Embryonic facial prominence (tissue), 1 donor: Measurements from ENCODE around the gene CHRND.
"Not testable (repeated sequence)": the region's sequence is repeated elsewhere in the genome, so short reads cannot be mapped to it uniquely, and the experiment has no call there.

Experiments
- DNase-seq: peaks from one replicate; pipeline ENCODE4 v3.0.0-alpha.2; 2016; ENCODE audit errors: extremely low spot score

Gene CHRND

DNA sequence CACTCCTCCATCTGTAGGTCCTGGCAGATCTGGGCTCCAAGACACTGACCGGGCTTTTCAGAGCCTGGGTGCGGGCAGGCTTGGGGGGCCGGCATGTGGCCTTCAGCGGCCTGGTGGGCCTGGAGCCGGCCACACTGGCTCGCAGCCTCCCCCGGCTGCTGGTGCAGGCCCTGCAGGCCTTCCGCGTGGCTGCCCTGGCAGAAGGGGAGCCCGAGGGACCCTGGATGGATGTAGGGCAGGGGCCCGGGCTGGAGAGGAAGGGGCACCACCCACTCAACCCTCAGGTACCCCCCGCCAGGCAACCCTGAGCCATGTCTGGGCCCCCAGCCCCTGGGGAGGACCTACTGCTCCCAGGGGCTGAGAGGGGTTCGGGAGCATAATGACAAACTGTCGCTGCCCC is 761 bp upstream of the CHRND start:
- no peak for DNase-seq

DNA sequence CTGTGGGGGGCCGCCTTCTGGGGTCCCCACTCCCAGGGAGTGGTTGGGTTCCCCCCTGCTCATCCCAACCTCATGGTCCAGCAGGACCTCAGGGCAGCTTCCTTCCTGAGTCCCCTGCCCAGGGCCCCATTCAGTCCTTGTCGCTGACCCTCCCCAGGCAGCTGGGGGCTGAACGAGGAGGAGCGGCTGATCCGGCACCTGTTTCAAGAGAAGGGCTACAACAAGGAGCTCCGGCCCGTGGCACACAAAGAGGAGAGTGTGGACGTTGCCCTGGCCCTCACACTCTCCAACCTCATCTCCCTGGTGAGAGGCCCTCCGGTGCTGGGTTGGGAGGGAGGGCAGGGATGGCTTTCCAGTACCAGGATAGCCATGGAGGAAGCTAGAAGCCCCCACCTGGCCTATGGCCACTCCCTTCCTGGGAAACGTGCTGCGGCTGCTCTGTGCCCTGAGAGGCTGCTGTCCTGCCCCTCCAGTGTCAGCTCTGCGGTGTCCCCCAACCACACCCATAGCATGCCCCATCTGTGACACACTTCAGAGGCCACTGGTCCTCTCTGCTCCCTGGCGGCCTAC is 497 bp downstream of the CHRND start:
- no peak for DNase-seq

DNA sequence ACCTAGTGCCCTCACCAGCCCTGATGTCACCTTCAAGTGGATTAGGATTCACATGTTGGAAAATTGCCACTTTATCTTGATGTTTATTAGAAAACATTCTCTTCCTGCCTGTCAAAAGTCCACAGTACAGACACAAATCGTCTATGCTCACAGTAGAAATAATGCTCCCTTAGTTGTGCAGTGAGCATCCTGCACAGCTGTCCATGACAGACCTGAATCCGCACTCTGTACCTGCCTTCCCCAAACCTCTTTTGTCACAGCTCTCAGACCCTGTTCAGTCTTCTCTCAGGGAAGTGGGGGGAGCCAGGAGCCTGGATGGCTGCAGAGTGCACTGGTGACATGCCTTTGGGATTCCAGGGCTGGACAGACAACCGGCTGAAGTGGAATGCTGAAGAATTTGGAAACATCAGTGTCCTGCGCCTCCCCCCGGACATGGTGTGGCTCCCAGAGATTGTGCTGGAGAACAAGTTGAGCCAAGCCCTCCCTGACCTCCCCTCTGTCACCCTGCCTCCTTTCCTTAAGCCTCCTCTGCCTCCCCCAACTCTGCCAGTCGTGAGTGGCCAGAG is 2.0 kb downstream of the CHRND start:
- DNase-seq, result no peak

DNA sequence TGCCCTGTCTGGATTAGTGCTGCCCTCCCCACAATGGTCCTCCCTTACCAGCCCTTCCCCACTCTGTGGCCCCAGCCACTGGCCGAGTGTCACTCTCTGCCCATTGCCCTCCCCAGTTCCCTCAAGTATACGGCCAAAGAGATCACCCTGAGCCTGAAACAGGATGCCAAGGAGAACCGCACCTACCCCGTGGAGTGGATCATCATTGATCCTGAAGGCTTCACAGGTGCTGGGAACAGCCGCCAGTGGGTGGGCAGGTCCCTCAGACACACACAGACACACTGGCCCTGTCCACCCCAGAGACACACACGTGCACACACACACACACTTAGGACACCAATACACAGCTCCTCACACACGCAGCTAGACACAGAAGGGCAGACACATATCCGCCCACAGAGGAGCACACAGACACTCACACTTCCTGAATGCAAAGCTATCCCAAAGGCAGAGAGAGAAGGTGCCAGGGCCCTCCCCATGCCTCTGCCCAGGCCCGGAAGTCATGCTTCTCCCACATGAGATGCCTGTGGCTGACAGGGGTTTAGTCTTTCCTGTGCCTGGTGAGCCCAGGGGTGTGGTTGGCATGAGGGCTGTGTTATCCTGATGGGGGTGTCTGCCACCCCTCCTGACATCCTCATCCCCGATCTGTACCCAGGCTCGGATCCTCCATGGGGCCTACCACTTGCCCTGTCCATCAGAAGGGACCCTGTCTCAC is 2.9 kb downstream of the CHRND start:
- no peak for DNase-seq

DNA sequence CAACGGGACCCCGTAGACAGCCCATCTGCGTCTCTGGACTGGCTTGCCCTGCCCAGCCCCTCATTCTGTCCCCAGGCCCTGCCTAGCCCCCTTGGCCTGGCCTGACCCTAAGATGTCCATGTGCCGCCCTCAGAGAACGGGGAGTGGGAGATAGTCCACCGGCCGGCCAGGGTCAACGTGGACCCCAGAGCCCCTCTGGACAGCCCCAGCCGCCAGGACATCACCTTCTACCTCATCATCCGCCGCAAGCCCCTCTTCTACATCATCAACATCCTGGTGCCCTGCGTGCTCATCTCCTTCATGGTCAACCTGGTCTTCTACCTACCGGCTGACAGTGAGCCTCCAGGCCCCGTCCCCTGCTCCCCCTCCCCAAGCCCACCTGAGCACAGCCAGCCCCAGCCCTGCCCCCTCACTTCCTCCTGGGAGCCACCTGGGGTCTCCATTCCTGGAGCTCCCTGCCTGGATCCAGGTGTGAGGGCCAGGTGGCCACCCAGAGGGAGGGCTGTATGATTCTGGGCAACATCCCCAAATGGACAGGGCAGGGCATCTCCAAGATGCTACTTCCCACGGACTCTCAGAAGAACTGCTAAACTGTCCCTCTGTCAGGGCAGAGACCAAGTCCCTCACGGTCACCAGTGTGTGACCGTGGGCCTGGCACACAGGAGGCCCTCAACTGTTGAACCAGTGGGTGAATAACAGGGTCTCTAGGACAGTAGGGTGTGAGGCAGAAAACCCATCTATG is 4.0 kb downstream of the CHRND start:
- DNase-seq, result no peak

DNA sequence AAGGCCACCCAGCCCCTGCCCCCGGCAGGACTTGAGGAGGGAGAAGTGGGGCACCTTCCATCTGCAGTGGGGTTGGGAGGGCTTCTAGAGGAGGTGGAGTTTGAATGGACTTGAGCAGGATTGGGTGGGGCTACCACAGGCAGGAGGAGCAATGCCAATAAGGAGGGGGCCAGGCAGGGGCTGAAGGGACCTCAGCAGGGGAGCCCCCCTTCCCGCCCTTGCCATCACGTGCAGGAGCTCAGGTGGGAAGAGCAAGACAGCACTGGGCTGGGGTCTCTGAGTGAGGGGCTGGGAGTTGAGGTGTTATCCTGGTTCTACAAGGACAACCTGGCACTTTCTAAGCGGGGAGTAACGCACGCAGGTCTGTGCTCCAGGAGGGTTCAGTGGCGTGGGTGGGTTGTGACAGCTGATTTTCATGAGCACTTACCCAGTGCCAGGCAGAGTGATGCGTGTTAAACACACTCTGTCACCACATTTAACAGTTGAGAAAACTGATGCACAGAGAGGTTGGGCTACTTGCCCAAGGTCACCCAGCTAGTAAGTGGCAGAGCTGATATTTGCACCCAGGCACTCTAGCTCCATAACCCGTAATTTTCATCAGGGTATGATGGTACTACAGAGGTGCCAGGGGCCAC is 4.8 kb downstream of the CHRND start:
- DNase-seq, result no peak

DNA sequence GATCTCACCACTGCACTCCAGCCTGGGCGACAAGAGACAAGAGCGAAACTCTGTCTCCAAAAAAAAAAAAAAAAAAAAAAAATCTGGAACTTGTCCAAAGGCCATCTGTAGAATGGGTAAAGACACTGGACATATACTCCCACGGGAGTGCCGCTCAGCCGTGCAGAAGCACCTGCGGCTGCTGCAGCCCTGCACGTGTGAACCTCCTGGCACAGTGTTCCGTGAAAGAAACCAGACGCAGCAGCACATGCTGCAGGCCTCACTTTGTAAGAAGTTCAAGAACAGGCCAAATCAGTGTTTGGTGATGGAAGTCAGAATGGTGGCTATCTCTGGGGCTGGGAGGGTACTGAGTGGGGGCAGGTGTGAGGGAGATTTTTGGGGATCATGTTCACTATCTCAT is 6.5 kb downstream of the CHRND start:
- no peak for DNase-seq

DNA sequence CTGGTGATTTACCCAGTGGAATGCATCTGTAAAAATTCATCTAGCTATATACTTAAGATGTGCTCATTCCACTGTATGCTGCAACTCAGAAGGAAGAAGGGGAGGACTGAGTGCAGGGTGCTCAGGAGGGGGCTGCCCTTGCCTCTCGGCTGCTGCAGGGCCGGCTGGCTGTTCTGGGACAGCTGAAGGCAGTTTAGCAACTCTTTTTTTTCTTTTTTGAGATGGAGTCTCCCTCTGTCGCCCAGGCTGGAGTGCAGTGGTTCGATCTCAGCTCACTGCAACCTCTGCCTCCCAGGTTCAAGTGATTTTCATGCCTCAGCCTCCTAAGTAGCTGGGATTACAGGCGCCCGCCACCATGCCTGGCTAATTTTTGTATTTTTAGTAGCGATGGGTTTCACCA is 6.9 kb downstream of the CHRND start:
- not testable (repeated sequence) for DNase-seq

DNA sequence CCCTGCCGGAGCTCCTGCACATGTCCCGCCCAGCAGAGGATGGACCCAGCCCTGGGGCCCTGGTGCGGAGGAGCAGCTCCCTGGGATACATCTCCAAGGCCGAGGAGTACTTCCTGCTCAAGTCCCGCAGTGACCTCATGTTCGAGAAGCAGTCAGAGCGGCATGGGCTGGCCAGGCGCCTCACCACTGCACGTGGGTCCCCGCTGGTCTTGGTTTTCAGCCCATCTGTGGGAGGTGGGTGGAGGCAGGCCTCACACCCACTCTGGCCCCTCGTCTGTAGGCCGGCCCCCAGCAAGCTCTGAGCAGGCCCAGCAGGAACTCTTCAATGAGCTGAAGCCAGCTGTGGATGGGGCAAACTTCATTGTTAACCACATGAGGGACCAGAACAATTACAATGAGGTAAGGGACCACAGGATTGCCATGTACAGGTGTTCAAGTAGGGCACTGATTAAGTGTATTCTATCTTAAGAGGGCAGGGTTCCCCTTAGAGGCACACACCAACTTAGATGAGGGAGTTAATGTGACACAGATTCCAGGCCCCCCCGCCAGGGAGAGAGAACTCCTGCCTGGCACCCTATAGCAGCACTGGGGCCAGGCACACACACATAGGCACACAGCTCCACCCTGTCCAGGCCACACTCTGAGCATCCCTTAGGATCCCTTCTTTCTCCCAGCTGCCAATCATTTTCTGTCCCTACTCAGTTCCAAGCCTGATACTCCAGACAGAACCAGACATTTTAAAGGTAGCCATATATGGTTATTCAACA is 8.2 kb downstream of the CHRND start:
- DNase-seq, result no peak

DNA sequence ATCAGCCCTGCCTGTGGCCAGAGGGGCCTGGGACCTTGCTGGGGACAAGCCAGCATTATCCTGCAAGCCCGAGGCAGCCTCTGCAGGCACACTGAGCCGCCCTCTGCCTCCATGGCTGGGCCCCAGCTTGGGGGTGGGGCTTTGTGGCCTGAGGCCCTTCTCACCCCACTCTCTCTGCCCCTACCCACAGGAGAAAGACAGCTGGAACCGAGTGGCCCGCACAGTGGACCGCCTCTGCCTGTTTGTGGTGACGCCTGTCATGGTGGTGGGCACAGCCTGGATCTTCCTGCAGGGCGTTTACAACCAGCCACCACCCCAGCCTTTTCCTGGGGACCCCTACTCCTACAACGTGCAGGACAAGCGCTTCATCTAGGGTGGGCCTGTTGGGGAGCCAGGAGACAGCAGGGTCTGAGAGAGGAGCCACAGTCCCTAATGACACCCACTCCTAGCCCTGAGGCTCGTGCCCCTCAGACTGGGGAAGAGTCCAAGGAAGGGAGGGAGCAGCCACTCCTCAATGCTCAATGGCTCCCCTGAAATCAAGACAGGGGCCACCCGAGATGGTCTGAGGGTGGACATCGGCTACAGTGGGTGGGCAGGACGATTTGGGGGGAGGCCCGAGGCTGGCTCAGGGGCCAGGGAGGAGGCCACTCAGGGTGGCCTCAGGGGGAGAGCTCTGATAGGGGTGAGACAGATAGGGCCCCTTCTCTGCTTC is 9.1 kb downstream of the CHRND start:
- DNase-seq, result no peak

DNA sequence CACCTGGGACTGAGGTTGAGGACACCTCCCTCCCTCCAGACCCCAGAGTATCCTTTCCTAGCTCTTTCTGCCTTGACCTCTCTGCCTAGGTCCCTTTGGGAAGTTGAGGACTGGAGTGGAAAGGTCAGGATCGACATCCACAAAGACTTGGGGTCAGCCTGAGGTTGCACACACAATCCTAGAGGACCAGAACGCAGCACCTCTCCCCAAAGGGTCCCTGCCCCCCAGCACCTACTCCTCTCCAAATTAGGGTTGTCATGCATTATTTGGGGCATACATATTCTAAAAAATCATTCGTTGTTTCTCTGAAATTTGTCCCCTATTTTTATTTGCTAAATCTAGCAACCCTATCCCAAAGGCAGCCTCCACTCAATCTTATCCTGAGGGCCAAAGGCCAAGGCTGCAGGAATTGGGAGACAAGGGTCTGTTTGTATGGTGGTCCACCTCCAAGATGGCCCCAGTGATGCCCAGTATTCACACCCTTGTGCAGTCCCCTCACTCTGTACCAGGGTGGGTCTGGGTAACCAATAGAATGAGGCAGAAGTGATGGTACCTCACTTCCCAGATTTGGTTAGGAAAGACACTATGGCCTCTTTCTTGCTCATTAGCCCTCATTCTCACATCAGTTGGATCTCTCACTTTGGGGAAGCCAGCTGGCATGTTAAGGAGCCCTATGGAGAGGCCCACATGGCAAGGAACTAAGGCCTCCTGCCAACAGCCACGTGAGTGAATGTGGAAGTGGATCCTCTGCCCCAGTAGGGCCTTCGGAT is 10.0 kb downstream of the CHRND start:
- no peak for DNase-seq

DNA sequence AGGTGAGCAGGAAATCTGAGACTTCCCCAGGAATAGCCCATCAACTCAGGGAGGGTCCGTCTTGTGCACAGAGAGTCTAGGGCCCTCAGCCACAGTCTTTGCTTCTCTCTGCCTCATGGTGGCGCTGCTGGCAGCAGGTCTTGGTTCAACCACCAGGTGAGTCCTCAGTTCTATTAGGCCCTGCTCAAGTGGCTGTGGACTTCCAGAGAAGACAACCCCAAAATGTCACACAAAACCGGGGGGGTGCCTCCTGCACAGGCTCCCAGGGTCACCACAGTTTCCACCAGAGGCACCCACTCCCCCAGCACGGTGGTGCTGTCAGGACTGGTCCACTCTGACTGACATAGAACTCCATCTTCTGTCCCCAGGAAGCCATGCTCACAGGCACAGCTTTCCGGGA is 11.1 kb downstream of the CHRND start:
- no peak for DNase-seq

DNA sequence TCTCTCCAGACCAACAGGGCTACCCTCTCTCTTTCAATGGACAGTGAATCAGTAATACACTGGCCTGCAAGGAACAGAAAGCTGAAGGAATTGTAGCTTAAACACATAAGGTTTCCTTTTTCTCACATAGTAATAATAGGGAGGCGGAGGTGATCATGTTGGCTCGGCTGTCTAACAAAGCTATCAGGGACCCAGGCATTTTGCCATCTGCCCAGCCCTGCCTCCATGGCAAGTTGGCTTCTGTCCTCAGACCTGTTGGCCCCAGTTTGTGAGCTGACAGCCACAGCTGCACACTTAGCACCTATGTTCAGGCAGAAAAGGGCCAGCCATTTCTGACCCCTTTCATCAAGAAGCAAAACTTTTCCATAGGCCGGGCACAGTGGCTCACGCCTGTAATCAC is 11.5 kb downstream of the CHRND start:
- DNase-seq, result no peak

DNA sequence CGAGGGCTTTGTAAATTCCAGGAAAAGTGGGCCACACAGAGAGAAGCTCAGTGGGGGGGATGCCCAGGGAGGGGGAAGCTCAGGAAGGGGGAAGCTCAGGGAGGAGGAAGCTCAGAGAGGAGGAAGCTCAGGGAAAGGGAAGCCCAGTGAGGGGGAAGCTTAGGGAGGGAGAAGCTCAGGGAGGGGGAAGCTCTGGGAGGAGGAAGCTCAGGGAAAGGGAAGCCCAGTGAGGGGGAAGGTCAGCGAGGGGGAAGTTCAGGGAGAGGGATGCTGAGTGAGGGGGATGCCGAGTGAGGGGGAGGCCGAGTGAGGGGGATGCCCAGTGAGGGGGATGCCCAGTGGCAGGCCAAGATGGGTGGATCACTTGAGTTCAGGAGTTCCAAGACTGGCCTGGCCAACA is 12.7 kb downstream of the CHRND start:
- DNase-seq, result no peak

DNA sequence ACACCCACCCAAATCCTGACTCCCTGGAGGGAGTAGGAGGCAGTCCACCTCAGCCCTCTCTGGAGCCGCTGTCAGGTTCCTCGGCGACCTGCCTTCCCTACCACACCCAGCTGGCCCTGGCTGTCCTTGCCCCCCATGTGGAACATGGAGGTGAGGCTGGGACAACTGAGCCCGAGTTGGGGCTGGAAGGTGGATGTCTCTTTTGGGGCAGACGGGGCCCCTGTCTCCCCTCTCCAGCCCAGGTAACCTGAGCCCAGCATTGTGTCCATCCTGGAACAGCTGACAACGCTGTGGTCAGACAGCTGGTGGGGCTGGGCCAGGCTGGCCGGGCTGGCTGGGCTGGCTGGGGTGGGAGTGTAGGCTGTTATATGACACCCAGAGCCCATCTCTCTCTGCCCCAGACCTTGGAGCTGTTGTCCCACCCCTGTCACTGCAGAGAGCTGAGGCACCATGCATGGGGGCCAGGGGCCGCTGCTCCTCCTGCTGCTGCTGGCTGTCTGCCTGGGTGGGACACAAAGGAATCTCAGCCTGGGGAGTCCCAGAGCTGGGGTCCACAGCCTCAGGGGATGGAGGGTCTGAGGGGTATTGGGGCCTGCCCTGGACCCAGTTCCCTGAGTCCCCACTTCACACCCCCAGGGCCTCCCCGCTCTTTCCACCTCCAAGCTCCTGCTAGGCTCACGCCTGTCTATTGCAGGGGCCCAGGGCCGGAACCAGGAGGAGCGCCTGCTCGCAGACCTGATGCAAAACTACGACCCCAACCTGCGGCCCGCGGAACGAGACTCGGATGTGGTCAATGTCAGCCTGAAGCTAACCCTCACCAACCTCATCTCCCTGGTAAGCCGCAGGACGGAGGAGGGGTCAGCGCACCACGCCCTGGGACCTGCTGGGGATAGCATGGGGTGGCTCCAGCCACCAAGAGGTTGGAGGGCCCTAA is 13.6 kb downstream of the CHRND start, which contains the start of gene CHRNG:
TSS of gene CHRNG (plus strand) at position 395 of the 934 bp plus-strand sequence. CDS start at position 451, 56 bp downstream.
- DNase-seq, result no peak

DNA sequence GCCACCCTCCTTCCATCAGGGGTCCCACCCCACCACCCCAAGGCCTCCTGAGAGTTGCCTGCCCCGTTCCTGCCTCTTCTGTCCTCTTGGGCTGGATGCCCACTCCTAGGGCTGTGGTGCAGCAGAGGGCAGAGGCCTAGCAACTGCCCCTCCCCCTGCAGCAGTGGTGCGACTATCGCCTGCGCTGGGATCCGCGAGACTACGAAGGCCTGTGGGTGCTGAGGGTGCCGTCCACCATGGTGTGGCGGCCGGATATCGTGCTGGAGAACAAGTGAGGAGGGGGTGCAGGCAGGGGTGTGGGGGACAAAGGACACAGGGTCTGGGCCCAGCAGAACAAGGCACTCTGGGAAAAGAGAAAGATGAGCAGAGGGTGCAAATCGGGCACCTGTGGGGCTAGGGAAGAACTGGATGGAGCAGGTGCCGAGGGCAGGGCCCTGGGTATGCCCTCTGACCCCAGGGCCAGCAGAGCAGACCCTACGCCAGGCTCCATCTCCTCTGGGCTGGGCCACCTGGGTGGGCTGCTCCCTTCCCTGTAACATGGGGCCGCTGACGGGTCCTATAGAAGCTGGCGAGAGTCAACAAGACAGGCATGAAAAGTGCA is 14.6 kb downstream of the CHRND start:
- DNase-seq, result no peak

DNA sequence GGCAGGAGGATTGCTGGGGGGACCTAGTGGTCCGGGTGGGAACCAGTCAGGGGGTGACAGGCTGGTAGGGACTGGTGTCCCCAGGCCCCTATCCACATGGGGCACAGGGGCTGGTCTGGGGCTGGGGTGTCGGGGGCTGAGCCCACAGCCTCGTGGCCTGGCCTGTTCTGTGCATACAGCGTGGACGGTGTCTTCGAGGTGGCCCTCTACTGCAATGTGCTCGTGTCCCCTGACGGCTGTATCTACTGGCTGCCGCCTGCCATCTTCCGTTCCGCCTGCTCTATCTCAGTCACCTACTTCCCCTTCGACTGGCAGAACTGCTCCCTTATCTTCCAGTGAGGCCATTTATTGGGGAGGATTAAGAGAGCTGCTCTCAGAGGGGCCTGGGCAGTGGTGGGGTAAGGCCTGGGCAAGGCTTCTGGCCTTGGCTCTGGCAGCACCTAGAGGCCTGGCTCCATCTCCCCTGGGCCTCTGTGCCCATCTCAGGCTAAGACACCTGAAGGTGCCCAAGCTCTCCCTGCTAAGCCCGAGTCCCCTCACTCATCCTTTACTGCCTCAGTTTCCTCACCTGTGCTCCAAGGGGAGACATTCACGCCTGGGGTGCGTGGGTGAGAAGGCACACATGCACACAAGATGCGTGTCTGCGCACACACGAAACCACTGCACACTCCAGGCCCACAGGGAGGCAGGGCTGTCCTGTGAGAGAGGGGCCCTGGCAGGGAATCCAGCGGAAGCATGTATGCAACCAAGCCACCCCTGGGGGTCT is 15.4 kb downstream of the CHRND start:
- no peak for DNase-seq
